ENCODE measurements around the gene HCCS.

HCCS gene

GRCh38 chrX:11080741-11081305, 30.3 kb upstream of the HCCS start:
- TF ChIP-seq CTCF (IDR thresholded peaks at IDR 0.05), result no peak
- Histone ChIP-seq H3K27me3 (no peaks in the 10 kb centered on the region), H3K4me3 (ENCODE audit: low read depth in 1 of 2, low read length in 1 of 2) (no peak overlapping the region), H3K4me1 (ENCODE audit: control insufficient read depth in 1 of 2, insufficient read depth in 1 of 2, low read depth in 1 of 2, low read length in 1 of 2) (no peaks in the 10 kb centered on the region), H3K27ac (no peak overlapping the region), H3K9me3 (no peaks in the 10 kb centered on the region), H3K36me3 (no peaks in the 10 kb centered on the region)

GRCh38 chrX:11081511-11081910, 29.6 kb upstream of the HCCS start:
- H3K4me1 ChIP-seq (ENCODE audit: control insufficient read depth in 1 of 2, insufficient read depth in 1 of 2, low read depth in 1 of 2, low read length in 1 of 2), result no peaks in the 10 kb centered on the region
- TF ChIP-seq CTCF (IDR thresholded peaks at IDR 0.05), result no peak
- no peaks in the 10 kb centered on the region for H3K27me3 ChIP-seq
- no peak overlapping the region for H3K4me3 ChIP-seq (ENCODE audit: low read depth in 1 of 2, low read length in 1 of 2)
- no peaks in the 10 kb centered on the region for H3K9me3 ChIP-seq
- no peak overlapping the region for H3K27ac ChIP-seq
- H3K36me3 ChIP-seq, result no peaks in the 10 kb centered on the region

GRCh38 chrX:11085305-11085704, 25.8 kb upstream of the HCCS start:
- no peak overlapping the region for H3K4me3 ChIP-seq (ENCODE audit: low read depth in 1 of 2, low read length in 1 of 2)
- no peaks in the 10 kb centered on the region for H3K27me3 ChIP-seq
- no peaks in the 10 kb centered on the region for H3K9me3 ChIP-seq
- no peak overlapping the region for H3K27ac ChIP-seq
- no peaks in the 10 kb centered on the region for H3K4me1 ChIP-seq (ENCODE audit: control insufficient read depth in 1 of 2, insufficient read depth in 1 of 2, low read depth in 1 of 2, low read length in 1 of 2)
- H3K36me3 ChIP-seq, result no peaks in the 10 kb centered on the region
- TF ChIP-seq CTCF (IDR thresholded peaks at IDR 0.05), result no peak

GRCh38 chrX:11089802-11090201, 21.3 kb upstream of the HCCS start:
- no peak overlapping the region for H3K4me3 ChIP-seq (ENCODE audit: low read depth in 1 of 2, low read length in 1 of 2)
- H3K4me1 ChIP-seq (ENCODE audit: control insufficient read depth in 1 of 2, insufficient read depth in 1 of 2, low read depth in 1 of 2, low read length in 1 of 2), result no peaks in the 10 kb centered on the region
- no peaks in the 10 kb centered on the region for H3K36me3 ChIP-seq
- no peaks in the 10 kb centered on the region for H3K9me3 ChIP-seq
- no peaks in the 10 kb centered on the region for H3K27me3 ChIP-seq
- no peak for TF ChIP-seq CTCF (IDR thresholded peaks at IDR 0.05)
- H3K27ac ChIP-seq, result no peak overlapping the region

DNA sequence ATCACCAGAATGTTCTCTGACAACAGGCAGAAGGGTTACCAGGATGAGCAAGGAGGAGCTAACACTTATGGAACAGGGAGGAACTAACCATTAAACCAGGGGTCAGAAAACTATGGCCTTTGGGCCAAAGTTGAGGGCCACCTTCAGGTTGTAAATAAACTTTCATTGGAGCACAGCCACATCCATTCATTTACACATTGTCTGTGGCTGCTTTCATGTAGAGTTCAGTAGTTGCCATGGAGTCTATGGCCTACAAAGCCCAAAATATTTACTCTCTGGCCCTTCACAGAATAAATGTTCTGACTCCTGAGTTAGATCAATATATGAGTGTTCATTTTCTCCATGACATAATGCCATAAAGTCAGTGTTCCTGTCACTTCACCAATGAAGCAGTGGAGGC, 13.2 kb upstream of the HCCS start:
- Histone ChIP-seq H3K27me3 (no peaks in the 10 kb centered on the region), H3K9me3 (no peaks in the 10 kb centered on the region), H3K4me3 (ENCODE audit: low read depth in 1 of 2, low read length in 1 of 2) (no peak overlapping the region), H3K27ac (no peak overlapping the region), H3K4me1 (ENCODE audit: control insufficient read depth in 1 of 2, insufficient read depth in 1 of 2, low read depth in 1 of 2, low read length in 1 of 2) (no peaks in the 10 kb centered on the region), H3K36me3 (no peaks in the 10 kb centered on the region)
- no peak for TF ChIP-seq CTCF (IDR thresholded peaks at IDR 0.05)

DNA sequence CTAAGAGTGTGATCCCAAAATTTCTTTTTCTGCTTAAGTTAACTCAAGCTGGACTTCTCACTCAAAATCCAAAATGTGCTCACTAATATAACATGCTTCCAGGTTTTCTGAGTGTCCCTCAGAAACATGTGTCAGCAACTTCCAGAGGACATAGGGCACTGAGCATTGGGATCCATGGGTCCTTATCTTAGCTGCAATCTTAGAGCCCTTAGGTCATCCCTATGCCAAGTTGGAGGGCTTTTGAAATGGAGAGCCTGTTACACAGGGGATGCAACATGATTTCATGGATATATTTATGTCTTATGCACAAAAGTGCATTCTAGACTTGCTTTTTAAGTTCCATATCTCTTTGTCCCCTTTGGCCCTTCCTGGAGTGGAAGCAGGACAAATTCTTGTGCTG, 11.7 kb upstream of the HCCS start:
- no peak overlapping the region for H3K27ac ChIP-seq
- H3K27me3 ChIP-seq, result no peaks in the 10 kb centered on the region
- TF ChIP-seq CTCF (IDR thresholded peaks at IDR 0.05), result no peak
- H3K9me3 ChIP-seq, result no peaks in the 10 kb centered on the region
- no peak overlapping the region for H3K4me3 ChIP-seq (ENCODE audit: low read depth in 1 of 2, low read length in 1 of 2)
- no peaks in the 10 kb centered on the region for H3K36me3 ChIP-seq
- H3K4me1 ChIP-seq (ENCODE audit: control insufficient read depth in 1 of 2, insufficient read depth in 1 of 2, low read depth in 1 of 2, low read length in 1 of 2), result no peaks in the 10 kb centered on the region
